Measurements from ENCODE around the gene FAM107B.

DNA sequence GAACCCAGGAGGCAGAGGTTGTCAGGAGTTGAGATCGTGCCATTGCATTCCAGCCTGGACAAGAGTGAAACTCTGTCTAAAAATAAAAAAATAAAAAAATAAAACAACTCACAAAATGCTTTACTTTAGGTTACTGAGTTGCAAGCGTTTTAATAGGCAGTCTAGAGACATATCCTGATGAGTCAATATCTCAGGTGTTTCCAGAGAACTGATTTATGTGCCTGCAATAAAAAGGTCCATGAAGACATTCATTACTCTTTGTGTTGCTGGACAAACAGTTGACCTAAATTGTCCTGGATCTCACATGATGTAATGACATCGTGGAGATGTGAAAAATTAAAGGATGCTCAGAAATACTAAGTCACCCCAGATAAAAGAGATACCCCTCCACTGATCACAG lies 31.6 kb upstream of the FAM107B start:
- TF ChIP-seq HOXD13 (CRISPR knock-in tag; IDR thresholded peaks at IDR 0.05; ENCODE audit: borderline replicate concordance) (no peak), ZNF2 (tag by site-specific recombination; IDR thresholded peaks at IDR 0.05) (no peak), ZNF274 (IDR thresholded peaks at IDR 0.05; ENCODE audit: low read length) (no peak), ZNF274 (tag by site-specific recombination; IDR thresholded peaks at IDR 0.05; ENCODE audit: borderline replicate concordance) (no peak), SCRT1 (tag by site-specific recombination; IDR thresholded peaks at IDR 0.05; ENCODE audit: borderline replicate concordance) (no peak)
- TF ChIP-seq, protein P1, sequence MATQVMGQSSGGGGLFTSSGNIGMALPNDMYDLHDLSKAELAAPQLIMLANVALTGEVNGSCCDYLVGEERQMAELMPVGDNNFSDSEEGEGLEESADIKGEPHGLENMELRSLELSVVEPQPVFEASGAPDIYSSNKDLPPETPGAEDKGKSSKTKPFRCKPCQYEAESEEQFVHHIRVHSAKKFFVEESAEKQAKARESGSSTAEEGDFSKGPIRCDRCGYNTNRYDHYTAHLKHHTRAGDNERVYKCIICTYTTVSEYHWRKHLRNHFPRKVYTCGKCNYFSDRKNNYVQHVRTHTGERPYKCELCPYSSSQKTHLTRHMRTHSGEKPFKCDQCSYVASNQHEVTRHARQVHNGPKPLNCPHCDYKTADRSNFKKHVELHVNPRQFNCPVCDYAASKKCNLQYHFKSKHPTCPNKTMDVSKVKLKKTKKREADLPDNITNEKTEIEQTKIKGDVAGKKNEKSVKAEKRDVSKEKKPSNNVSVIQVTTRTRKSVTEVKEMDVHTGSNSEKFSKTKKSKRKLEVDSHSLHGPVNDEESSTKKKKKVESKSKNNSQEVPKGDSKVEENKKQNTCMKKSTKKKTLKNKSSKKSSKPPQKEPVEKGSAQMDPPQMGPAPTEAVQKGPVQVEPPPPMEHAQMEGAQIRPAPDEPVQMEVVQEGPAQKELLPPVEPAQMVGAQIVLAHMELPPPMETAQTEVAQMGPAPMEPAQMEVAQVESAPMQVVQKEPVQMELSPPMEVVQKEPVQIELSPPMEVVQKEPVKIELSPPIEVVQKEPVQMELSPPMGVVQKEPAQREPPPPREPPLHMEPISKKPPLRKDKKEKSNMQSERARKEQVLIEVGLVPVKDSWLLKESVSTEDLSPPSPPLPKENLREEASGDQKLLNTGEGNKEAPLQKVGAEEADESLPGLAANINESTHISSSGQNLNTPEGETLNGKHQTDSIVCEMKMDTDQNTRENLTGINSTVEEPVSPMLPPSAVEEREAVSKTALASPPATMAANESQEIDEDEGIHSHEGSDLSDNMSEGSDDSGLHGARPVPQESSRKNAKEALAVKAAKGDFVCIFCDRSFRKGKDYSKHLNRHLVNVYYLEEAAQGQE (tag by site-specific recombination; IDR thresholded peaks at IDR 0.05): no peak
- TF ChIP-seq, protein P2, sequence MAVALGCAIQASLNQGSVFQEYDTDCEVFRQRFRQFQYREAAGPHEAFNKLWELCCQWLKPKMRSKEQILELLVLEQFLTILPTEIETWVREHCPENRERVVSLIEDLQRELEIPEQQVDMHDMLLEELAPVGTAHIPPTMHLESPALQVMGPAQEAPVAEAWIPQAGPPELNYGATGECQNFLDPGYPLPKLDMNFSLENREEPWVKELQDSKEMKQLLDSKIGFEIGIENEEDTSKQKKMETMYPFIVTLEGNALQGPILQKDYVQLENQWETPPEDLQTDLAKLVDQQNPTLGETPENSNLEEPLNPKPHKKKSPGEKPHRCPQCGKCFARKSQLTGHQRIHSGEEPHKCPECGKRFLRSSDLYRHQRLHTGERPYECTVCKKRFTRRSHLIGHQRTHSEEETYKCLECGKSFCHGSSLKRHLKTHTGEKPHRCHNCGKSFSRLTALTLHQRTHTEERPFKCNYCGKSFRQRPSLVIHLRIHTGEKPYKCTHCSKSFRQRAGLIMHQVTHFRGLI (tag by site-specific recombination; IDR thresholded peaks at IDR 0.05): no peak
- TF ChIP-seq, protein P3, sequence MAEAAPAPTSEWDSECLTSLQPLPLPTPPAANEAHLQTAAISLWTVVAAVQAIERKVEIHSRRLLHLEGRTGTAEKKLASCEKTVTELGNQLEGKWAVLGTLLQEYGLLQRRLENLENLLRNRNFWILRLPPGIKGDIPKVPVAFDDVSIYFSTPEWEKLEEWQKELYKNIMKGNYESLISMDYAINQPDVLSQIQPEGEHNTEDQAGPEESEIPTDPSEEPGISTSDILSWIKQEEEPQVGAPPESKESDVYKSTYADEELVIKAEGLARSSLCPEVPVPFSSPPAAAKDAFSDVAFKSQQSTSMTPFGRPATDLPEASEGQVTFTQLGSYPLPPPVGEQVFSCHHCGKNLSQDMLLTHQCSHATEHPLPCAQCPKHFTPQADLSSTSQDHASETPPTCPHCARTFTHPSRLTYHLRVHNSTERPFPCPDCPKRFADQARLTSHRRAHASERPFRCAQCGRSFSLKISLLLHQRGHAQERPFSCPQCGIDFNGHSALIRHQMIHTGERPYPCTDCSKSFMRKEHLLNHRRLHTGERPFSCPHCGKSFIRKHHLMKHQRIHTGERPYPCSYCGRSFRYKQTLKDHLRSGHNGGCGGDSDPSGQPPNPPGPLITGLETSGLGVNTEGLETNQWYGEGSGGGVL (tag by site-specific recombination; IDR thresholded peaks at IDR 0.05): no peak
- TF ChIP-seq, protein P4, sequence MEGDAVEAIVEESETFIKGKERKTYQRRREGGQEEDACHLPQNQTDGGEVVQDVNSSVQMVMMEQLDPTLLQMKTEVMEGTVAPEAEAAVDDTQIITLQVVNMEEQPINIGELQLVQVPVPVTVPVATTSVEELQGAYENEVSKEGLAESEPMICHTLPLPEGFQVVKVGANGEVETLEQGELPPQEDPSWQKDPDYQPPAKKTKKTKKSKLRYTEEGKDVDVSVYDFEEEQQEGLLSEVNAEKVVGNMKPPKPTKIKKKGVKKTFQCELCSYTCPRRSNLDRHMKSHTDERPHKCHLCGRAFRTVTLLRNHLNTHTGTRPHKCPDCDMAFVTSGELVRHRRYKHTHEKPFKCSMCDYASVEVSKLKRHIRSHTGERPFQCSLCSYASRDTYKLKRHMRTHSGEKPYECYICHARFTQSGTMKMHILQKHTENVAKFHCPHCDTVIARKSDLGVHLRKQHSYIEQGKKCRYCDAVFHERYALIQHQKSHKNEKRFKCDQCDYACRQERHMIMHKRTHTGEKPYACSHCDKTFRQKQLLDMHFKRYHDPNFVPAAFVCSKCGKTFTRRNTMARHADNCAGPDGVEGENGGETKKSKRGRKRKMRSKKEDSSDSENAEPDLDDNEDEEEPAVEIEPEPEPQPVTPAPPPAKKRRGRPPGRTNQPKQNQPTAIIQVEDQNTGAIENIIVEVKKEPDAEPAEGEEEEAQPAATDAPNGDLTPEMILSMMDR (tag by site-specific recombination; IDR thresholded peaks at IDR 0.05): no peak
- TF ChIP-seq, protein P5, sequence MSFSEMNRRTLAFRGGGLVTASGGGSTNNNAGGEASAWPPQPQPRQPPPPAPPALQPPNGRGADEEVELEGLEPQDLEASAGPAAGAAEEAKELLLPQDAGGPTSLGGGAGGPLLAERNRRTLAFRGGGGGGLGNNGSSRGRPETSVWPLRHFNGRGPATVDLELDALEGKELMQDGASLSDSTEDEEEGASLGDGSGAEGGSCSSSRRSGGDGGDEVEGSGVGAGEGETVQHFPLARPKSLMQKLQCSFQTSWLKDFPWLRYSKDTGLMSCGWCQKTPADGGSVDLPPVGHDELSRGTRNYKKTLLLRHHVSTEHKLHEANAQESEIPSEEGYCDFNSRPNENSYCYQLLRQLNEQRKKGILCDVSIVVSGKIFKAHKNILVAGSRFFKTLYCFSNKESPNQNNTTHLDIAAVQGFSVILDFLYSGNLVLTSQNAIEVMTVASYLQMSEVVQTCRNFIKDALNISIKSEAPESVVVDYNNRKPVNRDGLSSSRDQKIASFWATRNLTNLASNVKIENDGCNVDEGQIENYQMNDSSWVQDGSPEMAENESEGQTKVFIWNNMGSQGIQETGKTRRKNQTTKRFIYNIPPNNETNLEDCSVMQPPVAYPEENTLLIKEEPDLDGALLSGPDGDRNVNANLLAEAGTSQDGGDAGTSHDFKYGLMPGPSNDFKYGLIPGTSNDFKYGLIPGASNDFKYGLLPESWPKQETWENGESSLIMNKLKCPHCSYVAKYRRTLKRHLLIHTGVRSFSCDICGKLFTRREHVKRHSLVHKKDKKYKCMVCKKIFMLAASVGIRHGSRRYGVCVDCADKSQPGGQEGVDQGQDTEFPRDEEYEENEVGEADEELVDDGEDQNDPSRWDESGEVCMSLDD (tag by site-specific recombination; IDR thresholded peaks at IDR 0.05): no peak
- TF ChIP-seq, protein P6, sequence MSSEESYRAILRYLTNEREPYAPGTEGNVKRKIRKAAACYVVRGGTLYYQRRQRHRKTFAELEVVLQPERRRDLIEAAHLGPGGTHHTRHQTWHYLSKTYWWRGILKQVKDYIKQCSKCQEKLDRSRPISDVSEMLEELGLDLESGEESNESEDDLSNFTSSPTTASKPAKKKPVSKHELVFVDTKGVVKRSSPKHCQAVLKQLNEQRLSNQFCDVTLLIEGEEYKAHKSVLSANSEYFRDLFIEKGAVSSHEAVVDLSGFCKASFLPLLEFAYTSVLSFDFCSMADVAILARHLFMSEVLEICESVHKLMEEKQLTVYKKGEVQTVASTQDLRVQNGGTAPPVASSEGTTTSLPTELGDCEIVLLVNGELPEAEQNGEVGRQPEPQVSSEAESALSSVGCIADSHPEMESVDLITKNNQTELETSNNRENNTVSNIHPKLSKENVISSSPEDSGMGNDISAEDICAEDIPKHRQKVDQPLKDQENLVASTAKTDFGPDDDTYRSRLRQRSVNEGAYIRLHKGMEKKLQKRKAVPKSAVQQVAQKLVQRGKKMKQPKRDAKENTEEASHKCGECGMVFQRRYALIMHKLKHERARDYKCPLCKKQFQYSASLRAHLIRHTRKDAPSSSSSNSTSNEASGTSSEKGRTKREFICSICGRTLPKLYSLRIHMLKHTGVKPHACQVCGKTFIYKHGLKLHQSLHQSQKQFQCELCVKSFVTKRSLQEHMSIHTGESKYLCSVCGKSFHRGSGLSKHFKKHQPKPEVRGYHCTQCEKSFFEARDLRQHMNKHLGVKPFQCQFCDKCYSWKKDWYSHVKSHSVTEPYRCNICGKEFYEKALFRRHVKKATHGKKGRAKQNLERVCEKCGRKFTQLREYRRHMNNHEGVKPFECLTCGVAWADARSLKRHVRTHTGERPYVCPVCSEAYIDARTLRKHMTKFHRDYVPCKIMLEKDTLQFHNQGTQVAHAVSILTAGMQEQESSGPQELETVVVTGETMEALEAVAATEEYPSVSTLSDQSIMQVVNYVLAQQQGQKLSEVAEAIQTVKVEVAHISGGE (tag by site-specific recombination; conservative IDR thresholded peaks at IDR 0.05; ENCODE audit: low read depth): no peak

Measured in HEK293 (cell line).